GM21526 (cell line): ENCODE results near the gene TMOD1.
"Not testable (repeated sequence)": the region's sequence is repeated elsewhere in the genome, so short reads cannot be mapped to it uniquely, and the experiment has no call there.

Experiments
- ATAC-seq: cut with Tn5 transposase; IDR thresholded peaks from one replicate; pipeline ENCODE4 v1.9.1; 2021; ENCODE audit warnings: moderate library complexity; ENCODE audit not compliant: unreplicated experiment, low FRiP score

The TMOD1 gene

GRCh38 chr9:97501177-97501971 lies at the start of gene TMOD1:
Gene TMOD1, plus strand, starts transcription at chr9:97501666. Its CDS starts 22,523 bp downstream, at chr9:97524189.
- peak; percentile 53 for ATAC-seq

GRCh38 chr9:97453573-97453972 lies 47.9 kb upstream of the TMOD1 start:
- ATAC-seq, result not testable (repeated sequence)

GRCh38 chr9:97456841-97457240 lies 44.6 kb upstream of the TMOD1 start:
- ATAC-seq, result not testable (repeated sequence)

- ATAC-seq, result no peak
Measured at GRCh38 chr9:97459326-97459725, 42.1 kb upstream of the TMOD1 start.

- ATAC-seq, result no peak
Measured at GRCh38 chr9:97462159-97462558, 39.3 kb upstream of the TMOD1 start.

GRCh38 chr9:97462914-97463313 lies 38.6 kb upstream of the TMOD1 start:
- no peak for ATAC-seq

GRCh38 chr9:97468658-97469448 lies 32.6 kb upstream of the TMOD1 start:
- peak; percentile 87 for ATAC-seq

- ATAC-seq, result no peak
Measured at GRCh38 chr9:97470076-97470475, 31.4 kb upstream of the TMOD1 start.

- no peak for ATAC-seq
Measured at GRCh38 chr9:97473717-97474116, 27.7 kb upstream of the TMOD1 start.

- no peak for ATAC-seq
Measured at GRCh38 chr9:97474372-97474925, 27.0 kb upstream of the TMOD1 start.

- no peak for ATAC-seq
Measured at GRCh38 chr9:97475059-97475458, 26.4 kb upstream of the TMOD1 start.

GRCh38 chr9:97478301-97478981 lies 23.0 kb upstream of the TMOD1 start:
- ATAC-seq, result no peak

GRCh38 chr9:97479496-97480159 lies 21.8 kb upstream of the TMOD1 start:
- ATAC-seq, result no peak

GRCh38 chr9:97480174-97480573 lies 21.3 kb upstream of the TMOD1 start:
- ATAC-seq, result no peak

GRCh38 chr9:97480749-97481148 lies 20.7 kb upstream of the TMOD1 start:
- no peak for ATAC-seq

- no peak for ATAC-seq
Measured at GRCh38 chr9:97484134-97484533, 17.3 kb upstream of the TMOD1 start.

- no peak for ATAC-seq
Measured at GRCh38 chr9:97487107-97487506, 14.4 kb upstream of the TMOD1 start.

GRCh38 chr9:97487861-97488260 lies 13.6 kb upstream of the TMOD1 start:
- ATAC-seq, result no peak

GRCh38 chr9:97491216-97491999 lies 10.1 kb upstream of the TMOD1 start:
- ATAC-seq, result no peak
